Measurements from ENCODE around the gene TCL1B.

TCL1B gene

GRCh38 chr14:95685978-95686922 lies at the start of gene TCL1B:
TSS of gene TCL1B (plus strand) at chr14:95686426. CDS start at chr14:95686468, 42 bp downstream.
- Mint-ChIP-seq H3K36me3 (ENCODE audit: low read depth) (no peaks in the 10 kb centered on the region), H3K4me3 (no peak within 1 kb of the TSS), H3K27me3 (peaks cover 19% of the 10 kb centered on the region), H3K4me1 (ENCODE audit: low read depth) (no peaks in the 10 kb centered on the region), H3K9me3 (no peaks in the 10 kb centered on the region), H3K27ac (no peak within 1 kb of the TSS)
- DNase-seq = no peak

GRCh38 chr14:95644981-95645380 lies 41.2 kb upstream of the TCL1B start:
- no peaks in the 10 kb centered on the region for H3K36me3 Mint-ChIP-seq (ENCODE audit: low read depth)
- no peak overlapping the region for H3K4me3 Mint-ChIP-seq
- H3K27ac Mint-ChIP-seq = no peak overlapping the region

GRCh38 chr14:95645389-95645996 lies 40.7 kb upstream of the TCL1B start:
- H3K9me3 Mint-ChIP-seq = no peaks in the 10 kb centered on the region
- no peak overlapping the region for H3K27ac Mint-ChIP-seq
- peaks cover 19% of the 10 kb centered on the region for H3K27me3 Mint-ChIP-seq
- no peak for DNase-seq
- no peak overlapping the region for H3K4me3 Mint-ChIP-seq
- H3K4me1 Mint-ChIP-seq (ENCODE audit: low read depth) = no peaks in the 10 kb centered on the region
- no peaks in the 10 kb centered on the region for H3K36me3 Mint-ChIP-seq (ENCODE audit: low read depth)

More at GRCh38 chr14:95644981-95645380, 41.2 kb upstream of the TCL1B start:
- no peaks in the 10 kb centered on the region for H3K4me1 Mint-ChIP-seq (ENCODE audit: low read depth)
- peaks cover 19% of the 10 kb centered on the region for H3K27me3 Mint-ChIP-seq
- DNase-seq = no peak
- no peaks in the 10 kb centered on the region for H3K9me3 Mint-ChIP-seq

GRCh38 chr14:95647926-95648325 lies 38.3 kb upstream of the TCL1B start:
- H3K27ac Mint-ChIP-seq = no peak overlapping the region
- peaks cover 7% of the 10 kb centered on the region for H3K4me1 Mint-ChIP-seq (ENCODE audit: low read depth)
- no peaks in the 10 kb centered on the region for H3K9me3 Mint-ChIP-seq
- no peak overlapping the region for H3K4me3 Mint-ChIP-seq
- H3K36me3 Mint-ChIP-seq (ENCODE audit: low read depth) = no peaks in the 10 kb centered on the region
- peaks cover 19% of the 10 kb centered on the region for H3K27me3 Mint-ChIP-seq
- no peak for DNase-seq

GRCh38 chr14:95649230-95649629 lies 37.0 kb upstream of the TCL1B start:
- peaks cover 19% of the 10 kb centered on the region for H3K27me3 Mint-ChIP-seq
- H3K36me3 Mint-ChIP-seq (ENCODE audit: low read depth) = no peaks in the 10 kb centered on the region
- no peak overlapping the region for H3K27ac Mint-ChIP-seq
- DNase-seq = no peak
- H3K9me3 Mint-ChIP-seq = no peaks in the 10 kb centered on the region
- H3K4me1 Mint-ChIP-seq (ENCODE audit: low read depth) = peaks cover 10% of the 10 kb centered on the region
- H3K4me3 Mint-ChIP-seq = no peak overlapping the region

- peaks cover 13% of the 10 kb centered on the region for H3K27me3 Mint-ChIP-seq
- H3K27ac Mint-ChIP-seq = no peak overlapping the region
- peaks cover 10% of the 10 kb centered on the region for H3K4me1 Mint-ChIP-seq (ENCODE audit: low read depth)
- no peak for DNase-seq
- H3K4me3 Mint-ChIP-seq = no peak overlapping the region
- H3K9me3 Mint-ChIP-seq = no peaks in the 10 kb centered on the region
- no peaks in the 10 kb centered on the region for H3K36me3 Mint-ChIP-seq (ENCODE audit: low read depth)
Observed at GRCh38 chr14:95651028-95651427, 35.2 kb upstream of the TCL1B start.

GRCh38 chr14:95651821-95652583 lies 34.2 kb upstream of the TCL1B start:
- Mint-ChIP-seq H3K27ac (no peak overlapping the region), H3K36me3 (ENCODE audit: low read depth) (no peaks in the 10 kb centered on the region), H3K4me1 (ENCODE audit: low read depth) (peaks cover 10% of the 10 kb centered on the region), H3K27me3 (peaks cover 13% of the 10 kb centered on the region), H3K4me3 (no peak overlapping the region), H3K9me3 (no peaks in the 10 kb centered on the region)
- DNase-seq = no peak

GRCh38 chr14:95652690-95653089 lies 33.5 kb upstream of the TCL1B start:
- Mint-ChIP-seq H3K4me3 (no peak overlapping the region), H3K36me3 (ENCODE audit: low read depth) (no peaks in the 10 kb centered on the region), H3K9me3 (no peaks in the 10 kb centered on the region), H3K27ac (no peak overlapping the region), H3K4me1 (ENCODE audit: low read depth) (peaks cover 10% of the 10 kb centered on the region), H3K27me3 (peaks cover 9% of the 10 kb centered on the region)
- no peak for DNase-seq

GRCh38 chr14:95655461-95655860 lies 30.8 kb upstream of the TCL1B start:
- peaks cover 18% of the 10 kb centered on the region for H3K27me3 Mint-ChIP-seq
- no peak overlapping the region for H3K4me3 Mint-ChIP-seq
- H3K27ac Mint-ChIP-seq = no peak overlapping the region
- H3K9me3 Mint-ChIP-seq = no peaks in the 10 kb centered on the region
- no peaks in the 10 kb centered on the region for H3K36me3 Mint-ChIP-seq (ENCODE audit: low read depth)
- no peak for DNase-seq
- peaks cover 10% of the 10 kb centered on the region for H3K4me1 Mint-ChIP-seq (ENCODE audit: low read depth)

GRCh38 chr14:95656634-95657033 lies 29.6 kb upstream of the TCL1B start:
- Mint-ChIP-seq H3K27ac (no peak overlapping the region), H3K4me1 (ENCODE audit: low read depth) (peaks cover 10% of the 10 kb centered on the region), H3K4me3 (no peak overlapping the region), H3K36me3 (ENCODE audit: low read depth) (no peaks in the 10 kb centered on the region), H3K27me3 (peaks cover 25% of the 10 kb centered on the region), H3K9me3 (no peaks in the 10 kb centered on the region)
- no peak for DNase-seq

- Mint-ChIP-seq H3K4me1 (ENCODE audit: low read depth) (peaks cover 7% of the 10 kb centered on the region), H3K4me3 (no peak overlapping the region), H3K36me3 (ENCODE audit: low read depth) (no peaks in the 10 kb centered on the region), H3K9me3 (no peaks in the 10 kb centered on the region), H3K27ac (no peak overlapping the region), H3K27me3 (peaks cover 25% of the 10 kb centered on the region)
- DNase-seq = no peak
Observed at GRCh38 chr14:95657454-95657853, 28.8 kb upstream of the TCL1B start.

GRCh38 chr14:95659293-95659989 lies 26.8 kb upstream of the TCL1B start:
- no peaks in the 10 kb centered on the region for H3K9me3 Mint-ChIP-seq
- no peaks in the 10 kb centered on the region for H3K36me3 Mint-ChIP-seq (ENCODE audit: low read depth)
- H3K27ac Mint-ChIP-seq = no peak overlapping the region
- no peak for DNase-seq
- peaks cover 3% of the 10 kb centered on the region for H3K4me1 Mint-ChIP-seq (ENCODE audit: low read depth)
- peaks cover 25% of the 10 kb centered on the region for H3K27me3 Mint-ChIP-seq
- H3K4me3 Mint-ChIP-seq = no peak overlapping the region

- no peak for DNase-seq
- Mint-ChIP-seq H3K27ac (no peak overlapping the region), H3K27me3 (peaks cover 25% of the 10 kb centered on the region), H3K4me1 (ENCODE audit: low read depth) (peaks cover 3% of the 10 kb centered on the region), H3K9me3 (no peaks in the 10 kb centered on the region), H3K4me3 (no peak overlapping the region), H3K36me3 (ENCODE audit: low read depth) (no peaks in the 10 kb centered on the region)
Observed at GRCh38 chr14:95659990-95660385, 26.2 kb upstream of the TCL1B start.

Data from activated T-cell treated with anti-CD3 and anti-CD28 coated beads, Interleukin-2, amount 50 U/mL, for 24 hours (primary cell).